ENCODE results near the gene CDH13. TPM values are rescaled to one million over a fixed set of nuclear protein-coding genes. Genes with fewer than 3 reads are reported as not detected.

Gene CDH13
- total and polyA plus RNA-seq, 2 experiments from 2014 or later, result 1.6 to 4.4 TPM

DNA sequence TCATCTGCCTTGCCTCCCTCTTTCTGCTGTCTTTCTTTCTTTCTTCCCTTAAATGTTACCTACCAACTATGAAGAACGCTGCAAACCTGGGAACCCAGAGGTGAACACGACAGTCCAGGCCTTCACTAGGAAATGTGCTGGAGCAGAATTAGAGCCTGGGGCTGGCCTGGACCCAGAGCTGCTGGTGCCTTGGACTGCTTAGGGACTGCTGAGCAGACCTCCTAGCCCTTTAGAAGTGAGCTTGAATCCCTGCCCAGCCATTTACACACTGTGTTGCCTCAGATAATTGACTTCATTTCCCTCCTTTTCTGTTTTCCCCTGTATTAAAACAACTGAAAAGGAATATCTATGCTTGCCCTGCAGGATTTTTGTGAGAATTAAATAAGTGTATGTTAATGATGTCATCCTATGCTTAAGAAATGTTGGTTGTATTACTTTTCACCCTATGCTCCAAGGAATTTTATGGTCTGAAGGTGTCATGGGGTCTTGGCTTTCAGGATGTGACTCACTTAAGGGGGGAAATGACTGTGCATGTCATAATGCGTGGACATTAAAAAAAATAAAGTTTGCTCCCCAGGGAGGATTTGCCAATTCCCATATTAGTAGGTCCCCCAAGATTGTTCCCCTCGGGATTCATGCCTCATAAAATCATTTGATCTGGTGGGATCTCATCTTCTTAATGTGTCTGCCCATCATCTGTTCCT lies 11.5 kb downstream of the CDH13 start (continued):
- no peak for TF ChIP-seq EZH2phosphoT487 (IDR thresholded peaks at IDR 0.05; ENCODE audit: unreplicated experiment)
- no peak for TF ChIP-seq ZNF114 (CRISPR knock-in tag; IDR thresholded peaks at IDR 0.05)
- TF ChIP-seq ZNF331 (CRISPR knock-in tag; IDR thresholded peaks at IDR 0.05; ENCODE audit: low read depth), result no peak
- TF ChIP-seq, protein P1, sequence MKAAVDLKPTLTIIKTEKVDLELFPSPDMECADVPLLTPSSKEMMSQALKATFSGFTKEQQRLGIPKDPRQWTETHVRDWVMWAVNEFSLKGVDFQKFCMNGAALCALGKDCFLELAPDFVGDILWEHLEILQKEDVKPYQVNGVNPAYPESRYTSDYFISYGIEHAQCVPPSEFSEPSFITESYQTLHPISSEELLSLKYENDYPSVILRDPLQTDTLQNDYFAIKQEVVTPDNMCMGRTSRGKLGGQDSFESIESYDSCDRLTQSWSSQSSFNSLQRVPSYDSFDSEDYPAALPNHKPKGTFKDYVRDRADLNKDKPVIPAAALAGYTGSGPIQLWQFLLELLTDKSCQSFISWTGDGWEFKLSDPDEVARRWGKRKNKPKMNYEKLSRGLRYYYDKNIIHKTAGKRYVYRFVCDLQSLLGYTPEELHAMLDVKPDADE (IDR thresholded peaks at IDR 0.05), result no peak
- TF ChIP-seq STAT1 (IDR thresholded peaks at IDR 0.05; ENCODE audit: unreplicated experiment), result no peak

DNA sequence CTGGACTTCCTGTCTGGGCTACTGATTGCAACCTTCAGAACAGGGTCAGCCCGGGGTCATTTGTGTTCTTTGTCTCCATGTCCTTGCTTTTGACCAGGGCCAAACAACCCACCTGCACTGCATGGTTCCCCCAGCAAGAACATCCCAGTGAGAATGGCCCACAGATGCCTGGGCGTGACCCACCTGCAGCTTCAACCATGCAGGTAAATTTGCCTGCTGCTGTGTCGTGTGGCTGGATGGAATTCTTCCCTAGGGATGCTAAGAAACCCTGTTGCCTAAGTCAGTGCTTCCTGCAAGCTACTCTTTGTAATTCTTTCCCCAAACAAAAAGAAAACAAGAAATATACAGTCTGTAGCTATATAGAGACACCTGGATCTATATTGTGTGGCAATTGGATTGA lies 12.5 kb downstream of the CDH13 start:
- DNase-seq (ENCODE audit: low spot score), result no peak
- Histone ChIP-seq H3K4me3 (no peak overlapping the region), H3K27ac (ENCODE audit: low read depth) (no peak overlapping the region), H2AFZ (no peak overlapping the region), H4K20me1 (replicated peaks; ENCODE audit: insufficient read depth) (no peaks in the 10 kb centered on the region), H3F3A (replicated peaks; ENCODE audit: low read depth) (no peaks in the 10 kb centered on the region), H3K27me3 (ENCODE audit: insufficient read depth) (no peaks in the 10 kb centered on the region), H3K79me2 (replicated peaks; ENCODE audit: insufficient read depth) (no peaks in the 10 kb centered on the region), H3K4me1 (ENCODE audit: insufficient read depth) (peaks cover 16% of the 10 kb centered on the region), H3K4me2 (no peak overlapping the region), H3K36me3 (ENCODE audit: insufficient read depth) (no peaks in the 10 kb centered on the region), H3K9me2 (ENCODE audit: insufficient read depth) (no peaks in the 10 kb centered on the region; the same call in 1 of the 2 replicates)
- Mint-ChIP-seq H3K9me3 (no peaks in the 10 kb centered on the region), H3K4me1 (peaks cover 21% of the 10 kb centered on the region; the same call in 2 of the 3 replicates), H3K27me3 (ENCODE audit: insufficient read depth, low read depth, poor library complexity) (no peaks in the 10 kb centered on the region), H3K36me3 (ENCODE audit: low read depth) (no peaks in the 10 kb centered on the region), H3K4me3 (no peak overlapping the region), H3K27ac (no peak overlapping the region)
- ATAC-seq, result no peak
- TF ChIP-seq, protein P1 (IDR thresholded peaks at IDR 0.05), result no peak
- TF ChIP-seq JUNB (IDR thresholded peaks at IDR 0.05; ENCODE audit: unreplicated experiment), result no peak
- TF ChIP-seq CREB1 (CRISPR knock-in tag; IDR thresholded peaks at IDR 0.05; ENCODE audit: low read depth), result no peak
- no peak for TF ChIP-seq NANOG (IDR thresholded peaks at IDR 0.05; ENCODE audit: borderline replicate concordance)
- TF ChIP-seq ZNF114 (CRISPR knock-in tag; IDR thresholded peaks at IDR 0.05), result no peak
- TF ChIP-seq EZH2phosphoT487 (IDR thresholded peaks at IDR 0.05; ENCODE audit: unreplicated experiment), result no peak
- no peak for TF ChIP-seq EZH2 (IDR thresholded peaks at IDR 0.05; ENCODE audit: low read depth, unreplicated experiment)
- no peak for TF ChIP-seq ZNF331 (CRISPR knock-in tag; IDR thresholded peaks at IDR 0.05; ENCODE audit: low read depth)
- TF ChIP-seq, protein P2, sequence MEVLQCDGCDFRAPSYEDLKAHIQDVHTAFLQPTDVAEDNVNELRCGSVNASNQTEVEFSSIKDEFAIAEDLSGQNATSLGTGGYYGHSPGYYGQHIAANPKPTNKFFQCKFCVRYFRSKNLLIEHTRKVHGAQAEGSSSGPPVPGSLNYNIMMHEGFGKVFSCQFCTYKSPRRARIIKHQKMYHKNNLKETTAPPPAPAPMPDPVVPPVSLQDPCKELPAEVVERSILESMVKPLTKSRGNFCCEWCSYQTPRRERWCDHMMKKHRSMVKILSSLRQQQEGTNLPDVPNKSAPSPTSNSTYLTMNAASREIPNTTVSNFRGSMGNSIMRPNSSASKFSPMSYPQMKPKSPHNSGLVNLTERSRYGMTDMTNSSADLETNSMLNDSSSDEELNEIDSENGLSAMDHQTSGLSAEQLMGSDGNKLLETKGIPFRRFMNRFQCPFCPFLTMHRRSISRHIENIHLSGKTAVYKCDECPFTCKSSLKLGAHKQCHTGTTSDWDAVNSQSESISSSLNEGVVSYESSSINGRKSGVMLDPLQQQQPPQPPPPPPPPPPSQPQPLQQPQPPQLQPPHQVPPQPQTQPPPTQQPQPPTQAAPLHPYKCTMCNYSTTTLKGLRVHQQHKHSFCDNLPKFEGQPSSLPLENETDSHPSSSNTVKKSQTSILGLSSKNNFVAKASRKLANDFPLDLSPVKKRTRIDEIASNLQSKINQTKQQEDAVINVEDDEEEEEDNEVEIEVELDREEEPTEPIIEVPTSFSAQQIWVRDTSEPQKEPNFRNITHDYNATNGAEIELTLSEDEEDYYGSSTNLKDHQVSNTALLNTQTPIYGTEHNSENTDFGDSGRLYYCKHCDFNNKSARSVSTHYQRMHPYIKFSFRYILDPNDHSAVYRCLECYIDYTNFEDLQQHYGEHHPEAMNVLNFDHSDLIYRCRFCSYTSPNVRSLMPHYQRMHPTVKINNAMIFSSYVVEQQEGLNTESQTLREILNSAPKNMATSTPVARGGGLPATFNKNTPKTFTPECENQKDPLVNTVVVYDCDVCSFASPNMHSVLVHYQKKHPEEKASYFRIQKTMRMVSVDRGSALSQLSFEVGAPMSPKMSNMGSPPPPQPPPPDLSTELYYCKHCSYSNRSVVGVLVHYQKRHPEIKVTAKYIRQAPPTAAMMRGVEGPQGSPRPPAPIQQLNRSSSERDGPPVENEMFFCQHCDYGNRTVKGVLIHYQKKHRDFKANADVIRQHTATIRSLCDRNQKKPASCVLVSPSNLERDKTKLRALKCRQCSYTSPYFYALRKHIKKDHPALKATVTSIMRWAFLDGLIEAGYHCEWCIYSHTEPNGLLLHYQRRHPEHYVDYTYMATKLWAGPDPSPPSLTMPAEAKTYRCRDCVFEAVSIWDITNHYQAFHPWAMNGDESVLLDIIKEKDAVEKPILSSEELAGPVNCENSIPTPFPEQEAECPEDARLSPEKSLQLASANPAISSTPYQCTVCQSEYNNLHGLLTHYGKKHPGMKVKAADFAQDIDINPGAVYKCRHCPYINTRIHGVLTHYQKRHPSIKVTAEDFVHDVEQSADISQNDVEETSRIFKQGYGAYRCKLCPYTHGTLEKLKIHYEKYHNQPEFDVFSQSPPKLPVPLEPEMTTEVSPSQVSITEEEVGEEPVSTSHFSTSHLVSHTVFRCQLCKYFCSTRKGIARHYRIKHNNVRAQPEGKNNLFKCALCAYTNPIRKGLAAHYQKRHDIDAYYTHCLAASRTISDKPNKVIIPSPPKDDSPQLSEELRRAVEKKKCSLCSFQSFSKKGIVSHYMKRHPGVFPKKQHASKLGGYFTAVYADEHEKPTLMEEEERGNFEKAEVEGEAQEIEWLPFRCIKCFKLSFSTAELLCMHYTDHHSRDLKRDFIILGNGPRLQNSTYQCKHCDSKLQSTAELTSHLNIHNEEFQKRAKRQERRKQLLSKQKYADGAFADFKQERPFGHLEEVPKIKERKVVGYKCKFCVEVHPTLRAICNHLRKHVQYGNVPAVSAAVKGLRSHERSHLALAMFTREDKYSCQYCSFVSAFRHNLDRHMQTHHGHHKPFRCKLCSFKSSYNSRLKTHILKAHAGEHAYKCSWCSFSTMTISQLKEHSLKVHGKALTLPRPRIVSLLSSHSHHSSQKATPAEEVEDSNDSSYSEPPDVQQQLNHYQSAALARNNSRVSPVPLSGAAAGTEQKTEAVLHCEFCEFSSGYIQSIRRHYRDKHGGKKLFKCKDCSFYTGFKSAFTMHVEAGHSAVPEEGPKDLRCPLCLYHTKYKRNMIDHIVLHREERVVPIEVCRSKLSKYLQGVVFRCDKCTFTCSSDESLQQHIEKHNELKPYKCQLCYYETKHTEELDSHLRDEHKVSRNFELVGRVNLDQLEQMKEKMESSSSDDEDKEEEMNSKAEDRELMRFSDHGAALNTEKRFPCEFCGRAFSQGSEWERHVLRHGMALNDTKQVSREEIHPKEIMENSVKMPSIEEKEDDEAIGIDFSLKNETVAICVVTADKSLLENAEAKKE (CRISPR knock-in tag; IDR thresholded peaks at IDR 0.05), result no peak
- TF ChIP-seq, protein P3, sequence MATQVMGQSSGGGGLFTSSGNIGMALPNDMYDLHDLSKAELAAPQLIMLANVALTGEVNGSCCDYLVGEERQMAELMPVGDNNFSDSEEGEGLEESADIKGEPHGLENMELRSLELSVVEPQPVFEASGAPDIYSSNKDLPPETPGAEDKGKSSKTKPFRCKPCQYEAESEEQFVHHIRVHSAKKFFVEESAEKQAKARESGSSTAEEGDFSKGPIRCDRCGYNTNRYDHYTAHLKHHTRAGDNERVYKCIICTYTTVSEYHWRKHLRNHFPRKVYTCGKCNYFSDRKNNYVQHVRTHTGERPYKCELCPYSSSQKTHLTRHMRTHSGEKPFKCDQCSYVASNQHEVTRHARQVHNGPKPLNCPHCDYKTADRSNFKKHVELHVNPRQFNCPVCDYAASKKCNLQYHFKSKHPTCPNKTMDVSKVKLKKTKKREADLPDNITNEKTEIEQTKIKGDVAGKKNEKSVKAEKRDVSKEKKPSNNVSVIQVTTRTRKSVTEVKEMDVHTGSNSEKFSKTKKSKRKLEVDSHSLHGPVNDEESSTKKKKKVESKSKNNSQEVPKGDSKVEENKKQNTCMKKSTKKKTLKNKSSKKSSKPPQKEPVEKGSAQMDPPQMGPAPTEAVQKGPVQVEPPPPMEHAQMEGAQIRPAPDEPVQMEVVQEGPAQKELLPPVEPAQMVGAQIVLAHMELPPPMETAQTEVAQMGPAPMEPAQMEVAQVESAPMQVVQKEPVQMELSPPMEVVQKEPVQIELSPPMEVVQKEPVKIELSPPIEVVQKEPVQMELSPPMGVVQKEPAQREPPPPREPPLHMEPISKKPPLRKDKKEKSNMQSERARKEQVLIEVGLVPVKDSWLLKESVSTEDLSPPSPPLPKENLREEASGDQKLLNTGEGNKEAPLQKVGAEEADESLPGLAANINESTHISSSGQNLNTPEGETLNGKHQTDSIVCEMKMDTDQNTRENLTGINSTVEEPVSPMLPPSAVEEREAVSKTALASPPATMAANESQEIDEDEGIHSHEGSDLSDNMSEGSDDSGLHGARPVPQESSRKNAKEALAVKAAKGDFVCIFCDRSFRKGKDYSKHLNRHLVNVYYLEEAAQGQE (IDR thresholded peaks at IDR 0.05; ENCODE audit: unreplicated experiment), result no peak

Data from GM23338 (cell line).